DMS79 treated with DMSO at 0.1 percent for 48 hours (cell line): ENCODE results near the gene DDI2.
"Not testable (repeated sequence)": the region's sequence is repeated elsewhere in the genome, so short reads cannot be mapped to it uniquely, and the experiment has no call there.

ENCODE experiments used
- DNase-seq: peaks from one replicate; lab custom pipeline; 2025; lab: John Stamatoyannopoulos, UW

Gene DDI2

GRCh38 chr1:15617173-15618076 lies at the start of gene DDI2:
Gene DDI2, plus strand, starts transcription at chr1:15617458. Its CDS starts 213 bp downstream, at chr1:15617671.
- peak; percentile 97 for DNase-seq

- DNase-seq = no peak
Observed at GRCh38 chr1:15568387-15569073, 48.7 kb upstream of the DDI2 start.

GRCh38 chr1:15570861-15571260 lies 46.4 kb upstream of the DDI2 start:
- DNase-seq = no peak

GRCh38 chr1:15571266-15571665 lies 46.0 kb upstream of the DDI2 start:
- DNase-seq = no peak

- no peak for DNase-seq
Observed at GRCh38 chr1:15573477-15573876, 43.8 kb upstream of the DDI2 start.

- no peak for DNase-seq
Observed at GRCh38 chr1:15574741-15575140, 42.5 kb upstream of the DDI2 start.

GRCh38 chr1:15575549-15576150 lies 41.6 kb upstream of the DDI2 start:
- DNase-seq = no peak

GRCh38 chr1:15577691-15578090 lies 39.6 kb upstream of the DDI2 start:
- no peak for DNase-seq

- no peak for DNase-seq
Observed at GRCh38 chr1:15578921-15579682, 38.2 kb upstream of the DDI2 start.

GRCh38 chr1:15579683-15580047 lies 37.6 kb upstream of the DDI2 start:
- no peak for DNase-seq

GRCh38 chr1:15583016-15583706 lies 34.1 kb upstream of the DDI2 start:
- DNase-seq = no peak

- peak; percentile 34 for DNase-seq
Observed at GRCh38 chr1:15584489-15585363, 32.5 kb upstream of the DDI2 start, which contains the start of gene AGMAT. Gene AGMAT, minus strand, starts transcription at chr1:15585051. Its CDS starts 84 bp downstream, at chr1:15584967.

- DNase-seq = no peak
Observed at GRCh38 chr1:15592285-15592684, 25.0 kb upstream of the DDI2 start.

GRCh38 chr1:15595809-15596617 lies 21.2 kb upstream of the DDI2 start:
- no peak for DNase-seq

- no peak for DNase-seq
Observed at GRCh38 chr1:15598436-15598835, 18.8 kb upstream of the DDI2 start.

GRCh38 chr1:15603050-15603965 lies 13.9 kb upstream of the DDI2 start:
- peak; percentile 95 for DNase-seq

GRCh38 chr1:15603966-15604282 lies 13.3 kb upstream of the DDI2 start:
- DNase-seq = not testable (repeated sequence)

- not testable (repeated sequence) for DNase-seq
Observed at GRCh38 chr1:15604400-15604799, 12.9 kb upstream of the DDI2 start.
